ENCODE results near the gene PLCXD1.

The PLCXD1 gene

DNA sequence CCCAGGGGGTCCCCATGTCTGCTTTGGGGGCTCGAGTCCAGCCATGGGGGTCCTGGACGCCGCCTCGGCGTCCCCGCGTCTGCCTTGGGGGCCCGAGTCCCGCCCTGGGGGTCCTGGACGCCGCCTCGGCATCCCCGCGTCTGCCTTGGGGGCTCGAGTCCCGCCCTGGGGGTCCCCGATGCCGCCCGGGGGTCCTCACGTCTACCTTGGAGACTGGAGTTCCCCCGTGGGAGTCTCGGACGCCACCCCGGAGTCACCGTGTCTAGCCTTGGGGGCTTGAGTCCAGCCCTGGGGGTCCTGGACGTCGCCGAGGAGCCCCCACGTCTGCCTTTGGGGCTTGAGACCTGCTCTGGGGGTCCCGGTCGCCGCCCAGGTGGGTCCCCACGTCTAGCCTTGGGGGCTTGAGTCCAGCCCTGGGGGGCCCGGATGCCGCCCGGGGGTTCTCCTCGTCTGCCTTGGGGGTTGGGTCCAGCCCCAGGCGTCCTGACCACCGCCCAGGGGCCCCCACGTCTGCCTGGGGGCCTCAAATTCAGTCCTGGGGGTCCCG lies 38.5 kb downstream of the PLCXD1 start:
- TF ChIP-seq, protein P1, sequence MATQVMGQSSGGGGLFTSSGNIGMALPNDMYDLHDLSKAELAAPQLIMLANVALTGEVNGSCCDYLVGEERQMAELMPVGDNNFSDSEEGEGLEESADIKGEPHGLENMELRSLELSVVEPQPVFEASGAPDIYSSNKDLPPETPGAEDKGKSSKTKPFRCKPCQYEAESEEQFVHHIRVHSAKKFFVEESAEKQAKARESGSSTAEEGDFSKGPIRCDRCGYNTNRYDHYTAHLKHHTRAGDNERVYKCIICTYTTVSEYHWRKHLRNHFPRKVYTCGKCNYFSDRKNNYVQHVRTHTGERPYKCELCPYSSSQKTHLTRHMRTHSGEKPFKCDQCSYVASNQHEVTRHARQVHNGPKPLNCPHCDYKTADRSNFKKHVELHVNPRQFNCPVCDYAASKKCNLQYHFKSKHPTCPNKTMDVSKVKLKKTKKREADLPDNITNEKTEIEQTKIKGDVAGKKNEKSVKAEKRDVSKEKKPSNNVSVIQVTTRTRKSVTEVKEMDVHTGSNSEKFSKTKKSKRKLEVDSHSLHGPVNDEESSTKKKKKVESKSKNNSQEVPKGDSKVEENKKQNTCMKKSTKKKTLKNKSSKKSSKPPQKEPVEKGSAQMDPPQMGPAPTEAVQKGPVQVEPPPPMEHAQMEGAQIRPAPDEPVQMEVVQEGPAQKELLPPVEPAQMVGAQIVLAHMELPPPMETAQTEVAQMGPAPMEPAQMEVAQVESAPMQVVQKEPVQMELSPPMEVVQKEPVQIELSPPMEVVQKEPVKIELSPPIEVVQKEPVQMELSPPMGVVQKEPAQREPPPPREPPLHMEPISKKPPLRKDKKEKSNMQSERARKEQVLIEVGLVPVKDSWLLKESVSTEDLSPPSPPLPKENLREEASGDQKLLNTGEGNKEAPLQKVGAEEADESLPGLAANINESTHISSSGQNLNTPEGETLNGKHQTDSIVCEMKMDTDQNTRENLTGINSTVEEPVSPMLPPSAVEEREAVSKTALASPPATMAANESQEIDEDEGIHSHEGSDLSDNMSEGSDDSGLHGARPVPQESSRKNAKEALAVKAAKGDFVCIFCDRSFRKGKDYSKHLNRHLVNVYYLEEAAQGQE (IDR thresholded peaks at IDR 0.05; ENCODE audit: low read depth): no peak
- TF ChIP-seq NFIC (IDR thresholded peaks at IDR 0.05) (no peak), TAF1 (IDR thresholded peaks at IDR 0.05; ENCODE audit: low read depth) (no peak)
- TF ChIP-seq, protein P2, sequence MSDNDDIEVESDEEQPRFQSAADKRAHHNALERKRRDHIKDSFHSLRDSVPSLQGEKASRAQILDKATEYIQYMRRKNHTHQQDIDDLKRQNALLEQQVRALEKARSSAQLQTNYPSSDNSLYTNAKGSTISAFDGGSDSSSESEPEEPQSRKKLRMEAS (IDR thresholded peaks at IDR 0.05): no peak

DNA sequence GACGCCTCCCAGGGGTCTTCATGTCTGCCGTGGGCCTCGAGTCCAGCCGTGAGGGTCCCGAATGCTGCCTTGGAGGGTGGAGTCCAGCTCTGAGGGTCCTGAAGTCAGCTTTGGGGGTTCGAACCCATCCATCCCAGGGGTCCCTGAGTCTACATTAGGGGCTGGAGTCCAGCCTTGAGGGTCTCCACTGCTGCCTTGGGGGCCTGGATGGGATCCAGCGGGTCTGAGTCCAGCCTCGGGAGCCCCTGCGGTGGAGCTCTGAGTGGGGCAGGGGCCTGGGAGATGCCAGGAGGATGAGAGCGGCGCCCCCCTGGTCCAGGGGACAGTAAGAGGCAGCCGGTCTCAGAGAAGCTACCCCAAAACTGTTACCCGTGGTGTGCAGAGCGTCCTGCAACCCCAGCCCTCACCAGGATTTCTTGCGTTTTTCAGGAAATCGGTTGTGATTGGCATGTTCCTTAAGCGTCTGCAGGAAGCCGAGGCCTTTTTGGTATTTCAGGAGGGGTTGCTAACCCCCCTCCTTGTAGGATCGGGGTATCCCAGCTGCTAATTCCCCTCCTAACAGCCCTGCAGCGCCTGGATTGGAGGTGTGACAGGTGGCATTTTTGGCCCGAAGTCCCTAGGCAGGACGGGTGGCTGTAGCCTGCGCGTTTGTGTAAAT lies 39.1 kb downstream of the PLCXD1 start:
- TF ChIP-seq FOXM1 (IDR thresholded peaks at IDR 0.05; ENCODE audit: borderline replicate concordance, low read depth): no peak
- no peak for TF ChIP-seq TEAD4 (IDR thresholded peaks at IDR 0.05)
- TF ChIP-seq, protein P3, sequence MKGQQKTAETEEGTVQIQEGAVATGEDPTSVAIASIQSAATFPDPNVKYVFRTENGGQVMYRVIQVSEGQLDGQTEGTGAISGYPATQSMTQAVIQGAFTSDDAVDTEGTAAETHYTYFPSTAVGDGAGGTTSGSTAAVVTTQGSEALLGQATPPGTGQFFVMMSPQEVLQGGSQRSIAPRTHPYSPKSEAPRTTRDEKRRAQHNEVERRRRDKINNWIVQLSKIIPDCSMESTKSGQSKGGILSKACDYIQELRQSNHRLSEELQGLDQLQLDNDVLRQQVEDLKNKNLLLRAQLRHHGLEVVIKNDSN (IDR thresholded peaks at IDR 0.05): no peak
- TF ChIP-seq, protein P2 (IDR thresholded peaks at IDR 0.05): no peak
- TF ChIP-seq NFIC (IDR thresholded peaks at IDR 0.05): no peak
- TF ChIP-seq, protein P1 (IDR thresholded peaks at IDR 0.05; ENCODE audit: low read depth): no peak
- no peak for TF ChIP-seq TAF1 (IDR thresholded peaks at IDR 0.05; ENCODE audit: low read depth)
- no peak for TF ChIP-seq EGR1 (IDR thresholded peaks at IDR 0.05)
- no peak for TF ChIP-seq RAD21 (IDR thresholded peaks at IDR 0.05; ENCODE audit: low read depth)
- TF ChIP-seq EP300 (IDR thresholded peaks at IDR 0.05; ENCODE audit: borderline replicate concordance): no peak
- TF ChIP-seq YY1 (IDR thresholded peaks at IDR 0.05; ENCODE audit: low read depth): no peak
- no peak for TF ChIP-seq CREB1 (IDR thresholded peaks at IDR 0.05; ENCODE audit: low read depth)
- TF ChIP-seq ZBTB7A (IDR thresholded peaks at IDR 0.05; ENCODE audit: low read depth): no peak
- TF ChIP-seq CEBPB (IDR thresholded peaks at IDR 0.05): no peak
- no peak for TF ChIP-seq TCF12 (IDR thresholded peaks at IDR 0.05; ENCODE audit: low read depth)

DNA sequence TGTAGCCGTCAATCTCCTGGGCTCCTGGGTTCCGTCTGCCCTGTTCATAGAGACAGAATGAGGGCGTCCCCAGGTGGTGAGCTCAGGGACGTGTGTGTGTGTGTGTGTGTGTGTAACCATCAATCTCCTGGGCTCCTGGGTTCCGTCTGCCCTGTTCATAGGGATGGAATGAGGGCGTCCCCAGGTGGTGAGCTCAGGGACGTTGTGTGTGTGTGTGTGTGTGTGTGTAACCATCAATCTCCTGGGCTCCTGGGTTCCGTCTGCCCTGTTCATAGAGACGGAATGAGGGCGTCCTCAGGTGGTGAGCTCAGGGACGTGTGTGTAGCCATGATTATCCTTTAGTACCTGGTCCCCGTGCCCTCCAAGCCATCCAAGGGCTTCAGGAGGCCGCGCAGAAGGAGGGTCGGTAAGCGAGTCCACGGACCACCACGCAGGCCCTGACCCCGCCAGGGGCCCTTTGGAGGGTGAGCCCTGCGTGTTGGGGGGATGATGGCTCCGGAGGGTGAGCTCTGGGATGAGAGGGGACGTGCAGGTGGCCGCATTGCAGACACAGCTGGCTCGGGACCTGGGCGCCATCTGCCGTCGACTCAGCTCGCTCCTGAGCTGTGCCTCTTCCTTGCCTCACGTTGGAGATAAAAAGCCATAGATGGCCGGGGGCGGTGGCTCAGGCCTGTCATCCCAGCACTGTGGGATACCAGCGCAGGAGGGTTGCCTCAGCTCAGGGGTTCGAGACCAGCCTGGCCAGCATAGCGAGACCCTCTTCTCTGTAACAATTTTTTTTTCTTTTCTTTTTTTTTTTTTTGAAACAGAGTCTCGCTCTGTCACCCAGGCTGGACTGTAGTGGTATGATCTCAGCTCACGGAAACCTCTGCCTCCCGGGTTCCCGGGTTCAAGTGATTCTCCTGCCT lies 42.8 kb downstream of the PLCXD1 start:
- TF ChIP-seq FOXM1 (IDR thresholded peaks at IDR 0.05; ENCODE audit: borderline replicate concordance, low read depth) (no peak), TAF1 (IDR thresholded peaks at IDR 0.05; ENCODE audit: low read depth) (no peak), TEAD4 (IDR thresholded peaks at IDR 0.05) (no peak), EGR1 (IDR thresholded peaks at IDR 0.05) (no peak), NFIC (IDR thresholded peaks at IDR 0.05) (no peak), ZBTB7A (IDR thresholded peaks at IDR 0.05; ENCODE audit: low read depth) (no peak), CREB1 (IDR thresholded peaks at IDR 0.05; ENCODE audit: low read depth) (no peak), RAD21 (IDR thresholded peaks at IDR 0.05; ENCODE audit: low read depth) (no peak), TCF12 (IDR thresholded peaks at IDR 0.05; ENCODE audit: low read depth) (no peak), CEBPB (IDR thresholded peaks at IDR 0.05) (no peak), EP300 (IDR thresholded peaks at IDR 0.05; ENCODE audit: borderline replicate concordance) (no peak), YY1 (IDR thresholded peaks at IDR 0.05; ENCODE audit: low read depth) (no peak)
- TF ChIP-seq, protein P1 (IDR thresholded peaks at IDR 0.05; ENCODE audit: low read depth): no peak
- TF ChIP-seq, protein P2 (IDR thresholded peaks at IDR 0.05): no peak
- TF ChIP-seq, protein P3 (IDR thresholded peaks at IDR 0.05): no peak
